GM21360 (cell line): ENCODE results near the gene MYOZ2.

Source experiments
- ATAC-seq: cut with Tn5 transposase; IDR thresholded peaks from one replicate; pipeline ENCODE4 v1.9.1; 2021; ENCODE audit warnings: mild to moderate bottlenecking, moderate library complexity; ENCODE audit not compliant: unreplicated experiment

MYOZ2 gene

GRCh38 chr4:119135721-119136121 is at the start of gene MYOZ2:
Gene MYOZ2 (plus strand): TSS chr4:119135832. CDS start chr4:119136526, 694 bp downstream.
- ATAC-seq = no peak

- ATAC-seq = no peak
Measured at GRCh38 chr4:119087121-119087520, 48.5 kb upstream of the MYOZ2 start.

GRCh38 chr4:119087656-119088055 is 48.0 kb upstream of the MYOZ2 start:
- ATAC-seq = no peak

- ATAC-seq = no peak
Measured at GRCh38 chr4:119093042-119093827, 42.4 kb upstream of the MYOZ2 start.

GRCh38 chr4:119097282-119097900 is 38.2 kb upstream of the MYOZ2 start:
- ATAC-seq = no peak

- ATAC-seq = no peak
Measured at GRCh38 chr4:119098306-119098705, 37.3 kb upstream of the MYOZ2 start.

- ATAC-seq = no peak
Measured at GRCh38 chr4:119099227-119099810, 36.3 kb upstream of the MYOZ2 start.

GRCh38 chr4:119100655-119101054 is 35.0 kb upstream of the MYOZ2 start:
- ATAC-seq = no peak

- ATAC-seq = no peak
Measured at GRCh38 chr4:119103263-119103662, 32.4 kb upstream of the MYOZ2 start.

GRCh38 chr4:119104644-119105273 is 30.9 kb upstream of the MYOZ2 start:
- no peak for ATAC-seq

GRCh38 chr4:119105605-119106004 is 30.0 kb upstream of the MYOZ2 start:
- ATAC-seq = no peak

- no peak for ATAC-seq
Measured at GRCh38 chr4:119106036-119107000, 29.3 kb upstream of the MYOZ2 start.

- no peak for ATAC-seq
Measured at GRCh38 chr4:119110121-119110520, 25.5 kb upstream of the MYOZ2 start.

GRCh38 chr4:119111296-119111695 is 24.3 kb upstream of the MYOZ2 start:
- no peak for ATAC-seq

- no peak for ATAC-seq
Measured at GRCh38 chr4:119113033-119113655, 22.5 kb upstream of the MYOZ2 start.

GRCh38 chr4:119116021-119116420 is 19.6 kb upstream of the MYOZ2 start:
- no peak for ATAC-seq

- ATAC-seq = no peak
Measured at GRCh38 chr4:119116925-119117900, 18.4 kb upstream of the MYOZ2 start.

GRCh38 chr4:119118397-119118796 is 17.2 kb upstream of the MYOZ2 start:
- no peak for ATAC-seq

GRCh38 chr4:119124352-119124751 is 11.3 kb upstream of the MYOZ2 start:
- ATAC-seq = no peak
